OCI-LY7 (cell line): Measurements from ENCODE around the gene DNAJC24. TPM values are rescaled to one million over a fixed set of nuclear protein-coding genes. Genes with fewer than 3 reads are reported as not detected.

ENCODE experiments used
- BruUV-seq: library from RNA; stranded (reverse); fragments of 400-500 nt; replicated peaks from 2 replicates; lab custom pipeline; 2021; lab: Mats Ljungman, UMichigan
- CTCF ChIA-PET: fragments of 300-600 bp; sonication (Branson Sonifier 250); formaldehyde crosslinking; loops from one replicate; lab custom pipeline; 2022; ENCODE audit warnings: antibody characterized with exemption; ENCODE audit not compliant: unreplicated experiment; lab: Charles Lee
- POLR2A ChIA-PET: fragments of 300-600 bp; sonication (Branson Sonifier 250); formaldehyde crosslinking; loops from one replicate; lab custom pipeline; 2022; ENCODE audit warnings: antibody characterized with exemption; lab: Charles Lee
- DNase-seq: peaks from one replicate; pipeline ENCODE4 v3.0.0-alpha.2; 2015; ENCODE audit warnings: low spot score
- H2AFZ ChIP-seq: fragments of 200-600 bp; sonication (generic), shearing (Covaris generic); 2 replicates; pipeline ENCODE4 v1.6.1; 2014; ENCODE audit warnings: mild to moderate bottlenecking, antibody characterized with exemption, low read length, moderate library complexity
- H3K27ac ChIP-seq: fragments of 200-600 bp; sonication (generic); 2 replicates; pipeline ENCODE4 v1.5.1; 2014; ENCODE audit warnings: mixed run types, low read depth, mild to moderate bottlenecking, moderate library complexity, low read length, inconsistent platforms; ENCODE audit not compliant: poor library complexity, severe bottlenecking
- H3K36me3 ChIP-seq: fragments of 200-600 bp; sonication (generic); 2 replicates; pipeline ENCODE4 v1.6.1; 2014; ENCODE audit warnings: mild to moderate bottlenecking, antibody characterized with exemption, low read length, moderate library complexity, mixed read lengths; ENCODE audit not compliant: insufficient read depth
- H3K4me1 ChIP-seq: fragments of 200-600 bp; sonication (generic); 2 replicates; pipeline ENCODE4 v1.5.1; 2014; ENCODE audit warnings: mild to moderate bottlenecking, low read length; ENCODE audit not compliant: insufficient read depth, poor library complexity, severe bottlenecking
- H3K4me2 ChIP-seq: fragments of 200-600 bp; sonication (generic); 2 replicates; pipeline ENCODE4 v1.6.1; 2014; ENCODE audit warnings: mild to moderate bottlenecking, low read length
- H3K4me3 ChIP-seq: fragments of 200-600 bp; sonication (generic); 2 replicates; pipeline ENCODE4 v1.5.1; 2014; ENCODE audit warnings: mild to moderate bottlenecking, low read depth, low read length; ENCODE audit not compliant: poor library complexity, severe bottlenecking
- H3K79me2 ChIP-seq: fragments of 200-600 bp; sonication (generic); 2 replicates; pipeline ENCODE4 v1.6.1; 2016; ENCODE audit warnings: low read depth, mild to moderate bottlenecking, low read length, moderate library complexity, mixed read lengths; ENCODE audit not compliant: insufficient read depth
- H3K9me2 ChIP-seq: fragments of 200-600 bp; sonication (generic); 2 replicates; pipeline ENCODE4 v1.6.1; 2016; ENCODE audit warnings: mild to moderate bottlenecking, low read length, mixed read lengths; ENCODE audit not compliant: insufficient read depth
- H3K9me3 ChIP-seq: fragments of 200-600 bp; sonication (generic); 2 replicates; pipeline ENCODE4 v1.6.1; 2014; ENCODE audit warnings: mild to moderate bottlenecking, mixed run types, low read length, mixed read lengths
- H4K20me1 ChIP-seq: fragments of 200-600 bp; sonication (generic); 2 replicates; pipeline ENCODE4 v1.6.1; 2014; ENCODE audit warnings: mild to moderate bottlenecking, antibody characterized with exemption, low read length, moderate library complexity, mixed read lengths; ENCODE audit not compliant: insufficient read depth
- CTCF ChIP-seq: fragments of 200-600 bp; sonication (generic); conservative IDR thresholded peaks from 2 replicates; pipeline ENCODE4 v1.5.1; 2014; ENCODE audit warnings: mild to moderate bottlenecking, antibody characterized with exemption, low read length, moderate library complexity, mixed read lengths
- EZH2phosphoT487 ChIP-seq: fragments of 200-600 bp; sonication (generic); IDR thresholded peaks from 2 replicates; pipeline ENCODE4 v1.6.1; 2018; ENCODE audit warnings: low read depth, borderline replicate concordance, mild to moderate bottlenecking, mixed run types, antibody characterized with exemption, low read length, moderate library complexity, mixed read lengths
- intact Hi-C: fragments of 100-400 bp; cut with micrococcal nuclease; formaldehyde crosslinking; loops from one replicate; pipeline ENCODE4 v1.10.0; 2022; ENCODE audit not compliant: unreplicated experiment
- total RNA-seq, 2 experiments: library from RNA; depleted of rRNA in 1 of 2; stranded (reverse); fragments of >200 nt in 1 of 2; shearing (Covaris generic) in 1 of 2; gene quantifications; 2 replicates each; pipeline ENCODE4 v1.2.3, GENCODE V29; 2014 to 2022

The DNAJC24 gene
- total RNA-seq, 2 experiments from 2014 or later = 11.6 to 16.3 TPM

GRCh38 chr11:31433851-31434250, 64.2 kb downstream of the DNAJC24 start:
- H2AFZ ChIP-seq = no peak overlapping the region
- POLR2A ChIA-PET = no interaction called here

DNA sequence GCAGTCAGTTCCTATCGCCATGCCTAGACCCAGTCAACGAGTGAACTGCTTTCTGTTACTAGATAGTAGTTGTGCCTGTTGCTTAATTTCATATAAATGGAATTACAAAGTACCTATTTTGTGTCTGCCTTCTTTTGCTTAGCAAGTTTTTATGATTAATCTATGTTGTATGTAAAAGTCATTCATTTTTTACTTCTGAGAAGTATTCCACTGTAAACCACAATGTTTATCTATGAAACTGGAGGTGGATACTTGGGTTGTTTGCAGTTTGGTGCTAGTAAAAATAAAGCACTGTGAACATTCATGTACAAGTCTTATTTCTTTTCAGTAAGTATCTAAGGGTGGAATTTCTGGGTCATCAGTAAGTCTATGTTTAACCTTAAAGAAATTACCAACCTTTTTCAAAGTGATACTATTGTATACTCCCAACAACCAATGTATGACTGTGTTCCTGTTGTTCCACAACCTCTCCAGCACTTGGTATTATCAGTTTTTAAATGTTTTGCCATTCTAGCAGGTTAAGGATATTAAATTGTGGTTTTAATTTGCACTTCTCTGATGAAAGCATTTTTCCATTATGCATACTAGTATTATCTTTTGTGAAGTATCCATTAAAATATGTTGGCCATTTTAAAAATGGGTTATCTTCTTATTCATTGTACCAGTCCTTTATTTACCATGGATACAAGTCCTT, 68.2 kb downstream of the DNAJC24 start:
- Histone ChIP-seq H3K36me3 (no peaks in the 10 kb centered on the region), H3K4me1 (no peaks in the 10 kb centered on the region), H3K9me3 (no peaks in the 10 kb centered on the region), H3K4me3 (no peak overlapping the region), H3K4me2 (no peak overlapping the region), H3K79me2 (no peaks in the 10 kb centered on the region), H3K9me2 (no peaks in the 10 kb centered on the region), H4K20me1 (no peaks in the 10 kb centered on the region), H3K27ac (no peak overlapping the region), H2AFZ (no peak overlapping the region)
- DNase-seq = no peak
- TF ChIP-seq CTCF = no peak
- no peak for TF ChIP-seq EZH2phosphoT487
- intact Hi-C loops = no loop called here
- POLR2A ChIA-PET = no interaction called here
- BruUV-seq = no TSS peak
- CTCF ChIA-PET = no interaction called here

More at GRCh38 chr11:31433851-31434250, 64.2 kb downstream of the DNAJC24 start:
- intact Hi-C loops = no loop called here
- Histone ChIP-seq H4K20me1 (no peaks in the 10 kb centered on the region), H3K4me2 (no peak overlapping the region), H3K4me1 (no peaks in the 10 kb centered on the region), H3K4me3 (no peak overlapping the region), H3K27ac (no peak overlapping the region), H3K9me2 (no peaks in the 10 kb centered on the region), H3K36me3 (no peaks in the 10 kb centered on the region), H3K9me3 (no peaks in the 10 kb centered on the region), H3K79me2 (no peaks in the 10 kb centered on the region)
- TF ChIP-seq EZH2phosphoT487 (no peak), CTCF (no peak)
- BruUV-seq = no TSS peak
- DNase-seq = no peak
- CTCF ChIA-PET = no interaction called here

DNA sequence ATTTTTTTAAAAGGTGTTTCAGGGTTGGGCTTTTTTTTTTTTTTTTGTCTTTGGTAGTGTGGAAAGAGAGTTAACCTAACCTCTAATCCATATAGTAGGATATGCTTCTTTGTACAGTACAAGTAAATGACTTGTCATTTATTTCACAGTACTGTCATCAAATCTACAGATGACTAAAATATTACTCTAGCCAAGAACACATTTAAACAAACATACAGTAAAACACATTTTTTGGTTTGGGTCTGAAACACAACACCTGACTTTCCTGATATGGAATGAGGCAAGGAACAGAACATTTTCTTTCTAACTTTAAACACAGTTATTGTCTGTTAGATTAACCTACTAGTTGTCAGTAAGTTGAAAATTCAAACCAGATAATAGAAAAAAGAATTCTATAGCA, 71.6 kb downstream of the DNAJC24 start:
- H3K36me3 ChIP-seq = no peaks in the 10 kb centered on the region
- no peaks in the 10 kb centered on the region for H3K79me2 ChIP-seq
- DNase-seq = no peak
- no peak overlapping the region for H3K4me2 ChIP-seq
- CTCF ChIA-PET = no interaction called here
- no TSS peak for BruUV-seq
- H2AFZ ChIP-seq = no peak overlapping the region
- intact Hi-C loops = no loop called here
- no peaks in the 10 kb centered on the region for H3K9me3 ChIP-seq
- no peaks in the 10 kb centered on the region for H3K9me2 ChIP-seq
- no peak overlapping the region for H3K4me3 ChIP-seq
- H4K20me1 ChIP-seq = no peaks in the 10 kb centered on the region
- no peaks in the 10 kb centered on the region for H3K4me1 ChIP-seq
- no peak overlapping the region for H3K27ac ChIP-seq
- no peak for TF ChIP-seq CTCF
- POLR2A ChIA-PET = interaction anchor here (0.6 to 1.1 kb wide), 4 partner anchors 9 to 176 kb away, joined by 3 to 4 read pairs (median 3); no protein-coding TSS in a partner anchor
